NOMO-1 treated with DMSO at 0.1 percent for 48 hours (cell line): ENCODE results near the gene AGL.
A peak's percentile ranks its signal among the peaks of the same experiment; 100 is the strongest.
"Not testable (repeated sequence)": the region's sequence is repeated elsewhere in the genome, so short reads cannot be mapped to it uniquely, and the experiment has no call there.

ENCODE experiments used
- DNase-seq: peaks from one replicate; lab custom pipeline; 2025; ENCODE audit not compliant: unreplicated experiment; lab: John Stamatoyannopoulos, UW

Gene AGL

GRCh38 chr1:99850459-99851291 is 514 bp downstream of the AGL start:
- no peak for DNase-seq

DNA sequence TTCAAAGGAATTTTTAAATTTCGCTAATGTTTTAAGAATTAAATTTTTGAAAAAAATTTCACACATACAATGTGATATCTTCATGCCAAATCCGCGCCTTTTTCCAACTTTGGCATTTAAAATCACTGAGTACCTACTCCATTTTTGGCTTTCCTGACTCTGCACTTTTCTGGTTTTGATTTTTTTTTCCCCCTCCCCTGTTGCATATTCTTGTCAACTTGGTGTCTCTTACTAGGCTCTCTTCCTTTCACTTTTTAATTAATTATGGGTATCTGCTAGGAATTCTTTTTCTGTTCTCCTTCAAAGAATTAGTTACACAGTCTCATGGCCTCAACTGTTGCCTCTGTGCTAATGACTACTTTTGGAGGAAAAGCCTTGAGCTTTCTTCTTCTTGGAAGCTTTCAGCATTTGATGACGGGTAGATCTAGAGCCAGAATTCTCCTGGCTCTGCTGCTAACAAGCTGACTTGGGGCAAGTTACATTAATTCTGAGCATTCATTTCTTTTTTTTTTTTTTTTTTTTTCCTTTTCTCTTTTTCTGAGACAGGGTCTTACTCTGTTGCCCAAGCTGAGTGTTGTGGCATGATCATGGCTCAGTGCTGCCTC is 1.8 kb downstream of the AGL start:
- no peak for DNase-seq

- no peak for DNase-seq
These were observed 2.5 kb downstream of the AGL start for GRCh38 chr1:99852648-99853047.

DNA sequence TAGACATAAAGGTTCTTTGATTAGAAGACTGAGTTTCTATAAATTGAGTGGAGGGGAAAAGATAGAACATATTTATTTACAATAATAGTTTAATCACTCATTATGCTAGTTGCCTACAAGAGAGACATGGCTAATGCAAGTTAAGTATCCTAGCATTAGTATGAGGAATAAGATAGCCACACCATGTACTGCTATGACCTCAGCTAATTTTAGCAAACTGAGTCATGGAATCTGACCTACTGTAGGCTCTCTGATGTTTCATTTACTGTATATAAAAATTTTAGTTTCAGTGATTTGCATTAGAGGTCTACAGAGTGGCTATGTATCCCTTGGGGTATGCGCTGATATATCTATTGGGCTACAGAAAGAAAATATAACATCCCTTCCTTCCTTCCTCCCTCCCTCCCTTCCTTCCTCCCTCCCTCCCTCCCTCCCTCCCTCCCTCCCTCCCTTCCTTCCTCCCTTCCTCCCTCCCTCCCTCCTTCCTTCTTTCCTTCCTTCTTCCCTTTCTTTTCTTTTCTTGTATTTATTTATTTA is 5.8 kb downstream of the AGL start:
- no peak for DNase-seq

DNA sequence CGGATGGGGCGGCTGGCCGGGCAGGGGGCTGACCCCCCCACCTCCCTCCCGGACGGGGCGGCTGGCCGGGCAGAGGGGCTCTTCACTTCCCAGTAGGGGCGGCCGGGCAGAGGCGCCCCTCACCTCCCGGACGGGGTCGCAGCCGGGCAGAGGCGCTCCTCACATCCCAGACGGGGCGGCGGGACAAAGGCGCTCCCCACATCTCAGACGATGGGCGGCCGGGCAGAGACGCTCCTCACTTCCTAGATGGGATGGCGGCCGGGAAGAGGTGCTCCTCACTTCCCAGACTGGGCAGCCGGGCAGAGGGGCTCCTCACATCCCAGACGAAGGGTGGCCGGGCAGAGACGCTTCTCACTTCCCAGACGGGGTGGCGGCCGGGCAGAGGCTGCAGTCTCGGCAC is 6.9 kb downstream of the AGL start:
- not testable (repeated sequence) for DNase-seq

DNA sequence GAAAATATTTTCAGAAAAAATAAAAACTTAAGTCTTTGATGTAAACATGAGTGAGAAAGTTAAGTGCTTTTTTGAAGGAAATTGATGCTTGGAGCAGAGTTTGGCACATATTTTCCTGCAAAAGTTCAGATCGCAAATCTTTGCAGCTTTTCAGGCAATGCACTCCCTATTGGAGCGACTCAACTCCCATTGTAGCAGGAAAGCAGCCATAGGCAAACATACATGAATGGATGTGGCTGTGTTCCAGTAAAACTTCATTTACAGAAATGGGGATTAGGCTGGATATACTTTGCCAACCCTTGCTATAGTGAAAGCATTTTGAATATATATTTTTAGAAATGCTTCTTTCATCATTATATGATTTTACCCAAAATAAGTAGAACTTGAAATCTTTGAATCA is 8.1 kb downstream of the AGL start:
- no peak for DNase-seq

- DNase-seq = no peak
These were observed 8.7 kb downstream of the AGL start for GRCh38 chr1:99858881-99859280.

DNA sequence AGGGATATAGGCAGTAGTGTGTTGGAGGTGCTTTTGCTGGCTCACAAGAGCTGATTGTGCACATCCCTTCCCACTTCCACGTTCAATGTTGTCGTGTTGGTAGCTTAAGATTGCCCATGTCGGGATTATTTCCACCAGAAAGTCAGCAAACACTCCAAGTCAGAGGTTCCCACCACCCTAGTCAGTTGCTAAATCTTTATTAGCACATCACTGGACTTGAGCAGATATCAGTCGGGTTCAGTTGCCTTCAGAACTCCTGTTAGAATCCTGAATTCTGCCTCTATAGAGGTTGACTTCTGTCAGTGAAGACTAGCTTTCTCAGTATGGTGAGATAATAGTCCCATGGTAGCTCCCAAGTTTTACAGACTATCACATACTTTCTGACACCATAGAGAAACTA is 10.5 kb downstream of the AGL start:
- DNase-seq = no peak

- DNase-seq = no peak
These were observed 17.5 kb downstream of the AGL start for GRCh38 chr1:99867682-99868081.

- DNase-seq = no peak
These were observed 19.1 kb downstream of the AGL start for GRCh38 chr1:99869304-99869703.

DNA sequence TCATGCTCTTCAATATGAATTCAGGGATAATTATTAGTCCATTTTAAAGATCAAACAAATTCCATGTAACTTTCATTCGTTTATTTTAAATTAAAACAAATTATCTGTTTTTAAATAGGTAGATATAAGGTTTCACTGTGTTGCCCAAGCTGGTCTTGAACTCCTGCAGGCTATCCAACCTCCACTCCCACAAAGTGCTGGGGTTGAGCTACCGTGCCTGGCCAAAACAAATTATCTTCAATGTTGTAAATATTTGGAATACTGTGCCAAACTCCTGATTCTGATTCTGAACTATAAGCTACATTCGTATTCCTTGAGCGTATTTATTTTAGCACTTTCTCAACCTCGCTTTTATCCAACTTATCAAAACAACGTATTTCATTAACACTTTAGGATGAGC is 19.6 kb downstream of the AGL start:
- no peak for DNase-seq

GRCh38 chr1:99872063-99872462 is 21.9 kb downstream of the AGL start:
- DNase-seq = no peak

GRCh38 chr1:99877568-99877967 is 27.4 kb downstream of the AGL start:
- DNase-seq = no peak

DNA sequence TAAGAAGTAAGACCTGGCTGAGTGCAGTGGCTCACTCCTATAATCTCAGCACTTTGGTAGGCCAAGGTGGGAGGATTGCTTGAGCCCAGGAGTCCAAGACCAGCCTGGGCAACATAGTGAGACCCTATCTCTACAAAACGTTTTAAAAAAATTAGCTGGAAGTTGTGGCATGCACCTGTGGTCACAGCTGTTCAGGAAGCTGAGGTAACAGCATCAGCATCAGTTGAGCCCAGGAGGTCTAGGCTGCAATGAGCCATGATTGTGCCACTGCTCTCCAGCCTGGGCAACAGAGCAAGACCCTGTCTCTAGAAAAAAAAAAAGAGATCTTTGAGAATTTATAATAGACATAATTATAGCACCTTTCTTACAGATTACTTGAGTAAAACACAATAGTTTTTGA is 36.0 kb downstream of the AGL start:
- DNase-seq = no peak

DNA sequence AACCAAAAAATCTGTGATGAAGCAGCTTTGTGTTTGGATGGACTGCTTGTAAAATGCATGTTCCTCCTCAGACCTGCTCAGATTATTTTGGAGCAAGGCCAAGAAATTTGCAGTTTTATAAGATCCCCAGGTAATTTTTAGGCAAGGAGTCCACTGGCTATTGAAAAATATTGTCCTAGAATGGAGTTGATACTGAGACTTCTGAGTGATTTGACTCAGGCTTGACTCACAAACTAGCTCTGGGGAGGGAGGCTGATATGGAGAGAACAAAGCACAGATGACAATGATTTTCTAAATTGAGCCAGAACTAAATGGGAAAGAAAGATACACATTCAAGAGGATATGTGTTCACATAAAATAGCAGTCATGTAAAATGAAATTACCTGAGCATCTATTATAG is 36.7 kb downstream of the AGL start:
- no peak for DNase-seq

GRCh38 chr1:99887890-99888289 is 37.7 kb downstream of the AGL start:
- no peak for DNase-seq

- DNase-seq = no peak
These were observed 41.8 kb downstream of the AGL start for GRCh38 chr1:99891997-99892396.

- not testable (repeated sequence) for DNase-seq
These were observed 53.1 kb downstream of the AGL start for GRCh38 chr1:99903278-99903677.

DNA sequence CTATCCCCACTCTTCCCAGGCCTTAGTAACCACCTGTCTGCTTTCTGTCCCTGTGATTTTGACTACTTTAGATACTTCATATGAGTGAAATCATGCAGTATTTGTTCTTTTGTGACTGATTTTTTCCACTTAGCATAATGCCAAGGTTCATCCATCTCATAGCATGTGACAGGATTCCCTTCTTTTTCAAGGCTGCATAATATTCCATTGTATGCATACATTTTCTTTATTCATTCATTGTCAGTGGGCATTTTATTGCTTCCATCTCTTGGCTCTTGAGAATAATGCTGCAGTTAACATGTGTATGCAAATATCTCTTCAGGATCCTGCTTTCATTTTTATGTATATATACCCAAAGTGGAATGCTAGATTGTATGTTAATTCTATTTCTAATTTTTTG is 56.4 kb downstream of the AGL start:
- DNase-seq = no peak

- no peak for DNase-seq
These were observed 67.1 kb downstream of the AGL start for GRCh38 chr1:99917214-99917613.

- DNase-seq = peak; percentile 41
These were observed 69.1 kb downstream of the AGL start for GRCh38 chr1:99919220-99919619.

DNA sequence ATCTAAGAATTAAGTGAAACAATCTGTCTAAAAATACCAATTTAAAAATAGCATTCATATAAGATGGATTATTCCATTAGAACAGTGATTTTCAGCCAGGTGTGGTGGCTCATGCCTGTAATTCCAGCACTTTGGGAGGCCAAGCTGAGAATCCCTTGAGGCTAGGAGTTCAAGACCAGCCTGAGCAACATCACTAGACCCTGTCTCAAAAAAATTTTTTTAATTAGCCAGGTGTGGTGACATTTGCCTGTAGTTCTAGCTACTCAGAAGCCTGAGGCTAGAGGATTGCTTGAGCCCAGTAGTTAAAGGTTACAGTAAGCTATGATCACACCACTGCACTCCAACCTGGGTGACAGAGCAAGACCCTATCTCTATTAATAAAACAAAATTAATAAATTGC is 84.6 kb downstream of the AGL start:
- DNase-seq = no peak

GRCh38 chr1:99935534-99935933 is 85.4 kb downstream of the AGL start:
- no peak for DNase-seq
